CD4-positive, alpha-beta T cell treated with Interleukin-17A for 1 hour (primary cell): ENCODE results near the gene VEPH1.

ENCODE experiments used
- DNase-seq: peaks from one replicate; pipeline ENCODE4 v3.0.0-alpha.2; 2020

The VEPH1 gene

DNA sequence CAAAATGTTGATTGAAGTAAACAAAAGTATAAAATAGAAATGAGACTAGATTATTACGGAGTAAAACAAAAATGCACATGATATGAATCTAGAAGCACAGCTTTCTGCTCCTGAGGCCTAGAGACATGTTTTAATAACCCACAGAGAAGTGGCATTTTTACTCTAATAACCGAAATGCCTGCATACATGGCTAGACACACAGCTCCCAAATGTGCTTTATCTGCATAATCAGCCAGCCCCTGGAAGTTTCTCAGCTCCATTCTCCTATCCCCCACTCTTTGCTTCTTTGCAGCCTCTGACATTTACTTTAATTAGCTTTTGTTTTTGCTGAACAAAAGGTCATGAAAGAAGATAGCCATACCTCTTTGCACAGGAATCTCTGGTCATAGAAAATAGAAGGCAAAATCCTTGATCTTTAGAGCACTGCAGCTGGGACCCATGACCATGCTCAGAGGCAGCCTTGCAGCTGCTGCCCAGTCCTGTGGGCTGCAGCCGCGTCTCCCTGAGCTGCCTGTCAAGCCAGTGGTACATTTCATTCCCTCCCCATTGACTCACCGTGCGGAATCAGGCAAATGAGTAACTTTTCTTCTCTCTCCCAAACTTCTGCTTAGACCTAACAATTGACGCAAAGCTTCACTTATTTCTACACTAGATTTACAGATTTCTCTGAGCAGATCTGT, at the start of gene VEPH1:
VEPH1 (minus strand) TSS at position 501 of the 680 bp plus-strand sequence. CDS start 8,067 bp downstream, outside the sequence.
- DNase-seq = no peak

DNA sequence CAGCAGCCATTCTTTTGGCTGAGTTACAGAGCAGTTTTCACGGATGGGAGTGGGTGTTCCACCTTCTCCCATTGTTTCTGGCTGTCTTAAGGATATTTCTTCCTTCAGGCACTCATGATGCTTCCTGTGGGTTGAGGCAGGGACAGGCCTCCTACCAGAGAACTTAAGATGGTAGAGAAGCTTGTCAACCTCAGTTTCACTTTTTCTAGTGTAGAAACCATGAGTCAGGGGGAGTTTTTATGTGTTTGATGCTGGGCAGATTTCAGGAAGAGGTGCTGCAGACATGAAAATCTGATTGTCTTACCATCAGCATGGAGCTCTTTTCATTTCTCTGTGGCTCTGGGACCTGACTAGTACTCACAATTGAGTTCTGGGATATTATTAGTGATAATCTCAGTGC, 48.7 kb upstream of the VEPH1 start:
- no peak for DNase-seq

DNA sequence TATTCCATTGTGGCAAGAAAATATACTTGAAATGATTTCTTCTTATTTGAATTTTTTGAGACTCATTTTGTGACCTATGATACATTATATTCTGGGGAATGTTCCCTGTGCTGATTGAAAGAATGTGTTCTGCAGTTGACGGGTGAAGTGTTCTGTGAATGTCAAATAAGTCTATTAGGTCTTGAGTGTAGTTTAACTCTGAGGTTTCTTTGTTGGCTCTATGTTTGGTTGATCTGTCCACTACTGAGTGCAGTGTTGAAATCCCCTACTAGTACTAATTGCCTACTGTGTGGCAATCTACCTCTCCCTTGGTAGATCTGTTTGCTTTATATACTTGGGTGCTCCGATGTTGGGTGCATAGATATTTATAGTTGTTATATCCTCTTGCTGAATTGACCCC, 46.3 kb upstream of the VEPH1 start:
- DNase-seq = no peak

DNA sequence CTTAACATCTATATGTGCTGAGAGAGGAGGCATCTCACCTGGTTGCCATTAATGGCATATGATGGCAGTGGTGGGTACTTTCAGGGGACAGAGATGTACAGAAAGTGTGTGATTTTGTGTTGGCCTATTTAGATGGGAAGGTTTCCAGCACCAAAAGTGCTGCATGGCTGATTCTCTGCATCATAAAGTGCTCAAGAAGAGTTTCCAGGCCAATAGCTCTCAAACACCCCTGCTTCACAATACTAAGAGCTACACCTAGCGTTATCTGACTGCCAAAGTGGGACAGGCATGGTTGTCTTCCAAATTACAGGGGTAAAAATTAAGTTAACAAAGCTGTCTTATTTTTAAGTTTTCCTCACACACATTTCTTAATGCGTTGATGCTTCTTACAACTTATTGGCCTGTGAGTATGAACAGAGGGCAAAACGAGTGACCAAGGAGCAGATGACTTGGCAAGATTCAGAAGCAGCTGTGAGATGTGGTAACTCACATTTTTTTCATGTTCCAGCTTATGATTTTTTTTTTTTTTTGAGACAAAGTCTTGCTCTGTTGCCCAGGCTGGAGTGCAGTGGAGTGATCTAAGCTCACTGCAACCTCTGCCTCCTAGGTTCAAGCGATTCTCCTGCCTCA, 41.4 kb upstream of the VEPH1 start:
- no peak for DNase-seq

DNA sequence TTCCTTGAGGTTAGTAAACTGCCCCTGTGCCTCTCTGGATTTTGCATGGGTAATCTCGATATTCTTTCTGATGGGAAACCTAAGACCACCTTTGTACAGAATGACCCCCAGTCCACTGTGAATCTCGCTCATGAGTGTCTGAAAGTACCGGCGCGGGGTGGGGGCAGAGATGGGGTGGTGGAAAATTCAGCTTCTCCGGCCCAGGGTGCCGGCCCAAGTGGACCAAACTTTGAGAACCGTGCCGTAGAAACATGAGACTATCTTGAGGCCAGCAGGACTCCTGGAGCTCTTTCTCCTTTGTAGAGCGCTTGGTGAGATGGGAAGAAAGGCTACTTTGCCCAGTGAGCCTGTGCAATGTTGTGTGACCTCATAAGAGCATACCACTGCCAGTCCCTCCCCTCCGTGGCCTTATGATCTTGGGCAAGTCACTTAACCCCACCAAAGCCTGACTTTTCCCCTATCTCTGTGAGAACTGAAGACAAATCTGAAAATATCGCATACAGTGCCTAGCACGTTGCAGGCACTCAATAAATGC, 40.4 kb upstream of the VEPH1 start:
- no peak for DNase-seq

DNA sequence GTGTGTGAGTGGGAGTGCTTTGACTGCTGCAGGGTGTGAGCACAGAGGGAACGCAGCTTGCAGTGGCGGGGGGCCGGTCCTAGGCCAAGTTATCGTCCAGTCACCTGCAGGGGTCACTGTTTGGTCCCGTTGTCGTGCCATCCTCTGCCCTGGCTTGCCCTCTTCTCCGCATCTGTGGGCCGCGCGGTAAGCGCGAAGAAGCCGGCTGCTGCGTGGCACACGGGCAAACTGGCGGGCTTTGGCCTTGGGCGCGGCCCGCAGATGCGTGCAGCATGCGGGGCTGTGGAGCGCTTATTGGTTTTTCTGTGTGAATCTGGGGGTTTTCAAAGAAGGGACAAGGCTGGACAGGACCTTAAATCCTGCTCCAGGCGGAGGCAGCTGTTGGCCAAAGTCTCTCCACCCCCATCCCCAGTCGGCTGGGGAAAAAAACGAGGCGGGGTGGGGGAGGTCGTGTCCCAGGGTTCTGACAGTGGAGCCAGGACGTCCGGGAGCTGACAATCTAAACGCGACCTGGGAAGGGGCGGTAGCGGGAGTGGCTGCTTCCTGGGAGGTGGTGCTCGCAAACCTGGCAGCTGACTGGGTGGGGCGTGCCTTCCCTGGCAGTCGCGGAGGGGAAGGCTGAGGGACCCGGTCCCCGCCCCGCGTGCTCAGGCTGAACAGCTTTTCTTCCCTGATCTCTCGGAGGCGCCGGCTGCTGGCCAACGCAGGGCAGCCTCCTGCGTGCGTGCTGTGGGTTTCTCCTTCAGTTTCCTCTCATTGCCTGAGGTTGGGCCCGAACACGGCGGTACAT, 39.7 kb upstream of the VEPH1 start:
- no peak for DNase-seq

DNA sequence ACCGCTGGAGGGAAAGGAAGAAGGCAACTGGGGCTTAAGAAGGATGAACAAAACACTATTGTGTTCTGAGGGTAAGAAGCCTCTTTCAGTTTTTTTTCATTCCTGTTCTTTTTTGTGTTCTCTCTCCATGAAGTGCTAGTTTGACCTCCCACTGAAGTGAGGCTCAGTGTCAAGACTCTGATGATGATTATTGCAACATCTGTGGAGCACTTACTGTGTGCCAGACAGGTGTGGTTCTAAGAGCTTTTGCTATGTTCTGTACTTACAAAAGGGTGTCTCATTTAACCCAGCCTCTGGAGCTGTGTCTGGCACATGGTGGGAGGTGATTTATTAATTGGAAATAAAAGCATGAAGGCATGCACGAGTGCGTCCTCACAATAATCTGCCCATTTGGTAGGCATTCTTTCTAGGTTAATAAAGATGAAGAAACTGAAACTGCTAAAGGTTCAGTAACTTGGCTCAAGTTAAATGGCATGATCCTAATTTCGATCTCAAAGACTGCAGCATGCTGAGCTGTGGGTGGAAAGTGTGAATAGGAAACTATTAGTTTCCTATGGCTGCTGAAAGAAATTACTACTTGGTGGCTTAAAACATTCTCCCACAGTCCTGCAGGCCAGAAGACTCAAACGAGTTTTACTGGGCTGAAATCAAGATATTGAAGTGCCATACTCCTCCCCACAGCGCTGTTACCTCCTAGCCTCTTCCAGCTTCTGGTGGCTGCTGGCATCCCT, 38.5 kb upstream of the VEPH1 start:
- DNase-seq = no peak

DNA sequence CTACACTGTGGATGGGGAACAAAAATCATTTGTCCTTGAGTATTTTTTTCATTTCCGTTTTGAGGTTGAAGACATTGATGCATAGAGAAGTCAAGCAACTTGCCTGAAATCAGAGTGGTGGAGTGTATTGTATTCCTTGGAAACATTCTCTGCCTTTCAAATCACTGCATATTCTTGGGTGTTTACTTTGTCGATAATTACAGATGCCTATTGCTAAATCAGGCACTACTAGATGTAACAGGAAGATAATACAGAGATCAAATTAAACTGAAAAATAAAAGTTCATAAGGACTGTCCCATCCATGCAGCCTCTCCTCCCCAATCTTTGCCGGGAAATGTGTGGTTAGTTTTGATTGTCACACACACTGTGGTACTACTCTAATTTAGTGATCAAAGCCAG, 37.4 kb upstream of the VEPH1 start:
- DNase-seq = no peak

DNA sequence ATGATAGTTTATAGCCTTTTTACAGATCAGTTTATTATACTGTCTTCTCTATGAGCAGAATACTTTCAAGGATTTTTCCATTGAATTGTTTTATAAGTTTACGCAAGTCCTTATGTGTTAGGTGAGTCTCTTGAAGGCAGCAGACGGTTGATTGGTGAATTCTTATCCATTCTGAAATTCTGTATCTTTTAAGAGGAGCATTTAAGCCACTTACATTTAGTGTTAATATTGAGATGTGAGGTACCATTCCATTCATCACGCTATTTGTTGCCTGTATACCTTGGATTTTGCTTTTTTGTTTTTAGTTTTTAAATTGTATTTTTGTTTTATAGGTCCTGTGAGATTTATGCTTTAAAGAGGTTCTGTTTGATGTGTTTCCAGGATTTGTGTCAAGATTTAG, 32.5 kb upstream of the VEPH1 start:
- no peak for DNase-seq

DNA sequence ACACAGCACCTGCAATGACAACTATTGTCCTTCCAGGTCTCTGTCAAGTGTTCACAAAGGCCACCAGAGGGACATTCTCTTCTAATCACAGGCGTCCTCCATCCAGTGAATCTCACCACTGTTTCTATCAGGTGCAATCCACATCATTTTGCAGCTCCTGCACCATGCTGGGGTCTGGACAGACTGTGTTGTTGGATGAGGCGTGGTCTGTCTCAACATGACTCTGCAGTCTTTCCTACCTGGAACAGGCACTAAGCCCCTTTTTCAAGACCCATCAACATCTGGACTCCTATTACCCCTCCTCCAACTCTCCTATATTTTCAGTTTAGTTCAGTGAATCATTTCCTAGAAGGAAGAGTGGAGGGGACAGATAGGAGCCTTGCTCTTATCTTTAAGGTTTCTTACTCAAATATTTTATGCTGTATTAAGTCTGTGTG, 31.5 kb upstream of the VEPH1 start:
- no peak for DNase-seq

DNA sequence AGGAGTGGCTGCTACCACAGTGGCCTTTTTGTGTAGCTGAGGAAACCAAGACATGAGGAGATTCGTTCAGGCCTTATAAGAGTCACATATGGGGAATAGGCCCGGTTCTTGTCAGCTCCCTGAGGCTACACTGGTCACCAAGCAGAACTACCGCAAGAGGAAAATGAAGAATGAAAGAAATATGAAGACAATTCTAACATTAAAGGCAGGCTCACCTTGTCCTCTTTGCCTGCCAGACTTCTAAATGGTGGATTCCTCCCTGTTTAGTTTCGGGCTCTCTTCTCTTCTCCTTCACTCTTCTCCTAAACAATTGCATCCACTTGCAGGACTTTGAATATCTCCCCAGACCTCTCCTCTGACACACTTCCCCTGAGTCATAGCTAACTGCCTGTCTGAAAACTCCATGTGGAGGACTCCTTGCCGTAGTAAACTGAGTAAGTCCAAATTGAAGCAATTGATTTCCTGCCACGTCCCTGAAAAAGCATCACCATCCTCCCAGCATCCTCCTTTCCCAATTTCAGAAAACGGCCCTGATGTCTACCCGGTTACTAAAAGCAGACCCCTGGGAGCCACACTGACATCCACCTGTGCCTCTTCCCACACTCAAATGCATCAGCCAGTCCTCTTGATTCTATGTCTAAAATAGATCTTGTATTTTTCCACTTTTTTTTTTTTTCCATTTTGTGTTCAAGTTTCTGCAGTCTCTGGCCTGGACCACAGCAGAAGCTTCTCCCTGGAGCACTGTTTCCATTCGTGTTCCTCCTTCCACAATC, 30.3 kb upstream of the VEPH1 start:
- no peak for DNase-seq

DNA sequence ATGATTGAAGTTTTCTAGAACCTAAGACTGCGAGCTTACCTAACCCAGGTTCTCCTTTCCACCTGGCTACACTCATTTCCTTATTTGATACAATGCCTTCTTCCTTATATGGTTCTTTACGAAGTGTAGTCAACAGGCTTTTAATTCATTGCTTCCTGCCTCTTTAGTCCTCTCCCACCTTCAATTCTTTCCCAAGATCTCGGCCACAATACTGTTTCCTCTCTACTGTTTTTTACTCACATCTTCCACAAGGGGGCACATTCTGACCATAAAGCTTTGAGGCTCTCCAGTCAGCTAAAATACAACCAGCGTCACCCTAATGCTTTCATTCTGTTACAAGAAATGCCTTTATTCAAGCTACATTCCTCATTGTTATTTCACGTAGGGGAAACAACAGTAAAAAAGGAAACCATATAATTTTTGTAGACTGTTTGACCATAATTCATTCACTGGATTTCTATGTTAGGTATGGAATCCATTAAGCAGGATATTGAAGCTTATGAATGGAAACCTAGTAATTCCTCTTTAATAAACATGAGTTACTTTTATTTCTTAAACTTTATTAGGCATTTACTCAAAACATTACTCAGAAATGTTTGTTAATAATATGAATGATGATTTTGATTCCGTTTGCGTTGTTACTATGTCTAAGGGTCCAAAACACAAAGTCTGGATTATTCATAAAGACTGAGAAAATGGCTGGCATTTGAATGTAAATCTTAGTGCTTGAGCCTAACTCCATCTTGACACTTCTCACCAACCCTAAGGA, 29.5 kb upstream of the VEPH1 start:
- DNase-seq = peak; percentile 28

DNA sequence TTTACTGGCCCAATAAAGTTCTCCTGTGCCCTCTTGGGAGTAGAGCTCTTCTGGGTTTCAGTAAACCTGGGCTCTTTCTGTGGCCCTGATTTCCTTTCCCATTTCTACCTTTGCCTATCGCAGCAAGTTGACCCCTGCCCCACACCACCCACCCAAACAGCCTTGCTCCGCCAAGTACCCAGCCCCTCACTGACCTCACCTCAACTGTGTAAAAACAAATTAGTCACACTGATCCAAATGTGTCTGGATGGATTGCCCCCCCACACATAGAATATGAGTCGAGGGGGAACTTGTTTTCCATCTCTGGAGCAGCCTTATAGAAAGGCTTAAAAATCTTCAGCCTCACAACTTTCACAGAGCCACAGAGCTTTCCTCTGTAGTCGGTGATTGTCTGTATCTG, 28.6 kb upstream of the VEPH1 start:
- no peak for DNase-seq

DNA sequence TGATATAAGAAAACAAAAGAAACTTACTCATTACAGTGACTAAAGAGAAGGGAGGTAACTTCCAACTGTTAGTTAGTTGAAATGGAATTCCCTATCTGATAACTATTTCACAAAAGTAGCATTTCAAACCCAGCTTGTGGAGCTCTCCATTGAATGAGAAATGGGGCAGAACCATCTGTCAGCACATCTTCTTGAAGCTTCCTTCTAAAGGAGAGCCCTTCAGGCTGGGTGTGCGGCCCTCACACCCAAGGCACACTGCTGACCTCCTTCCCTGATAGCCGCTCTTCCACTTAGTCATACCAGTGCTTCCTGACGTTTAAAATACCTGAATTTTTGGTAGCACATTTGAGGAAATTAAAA, 28.1 kb upstream of the VEPH1 start:
- DNase-seq = no peak

DNA sequence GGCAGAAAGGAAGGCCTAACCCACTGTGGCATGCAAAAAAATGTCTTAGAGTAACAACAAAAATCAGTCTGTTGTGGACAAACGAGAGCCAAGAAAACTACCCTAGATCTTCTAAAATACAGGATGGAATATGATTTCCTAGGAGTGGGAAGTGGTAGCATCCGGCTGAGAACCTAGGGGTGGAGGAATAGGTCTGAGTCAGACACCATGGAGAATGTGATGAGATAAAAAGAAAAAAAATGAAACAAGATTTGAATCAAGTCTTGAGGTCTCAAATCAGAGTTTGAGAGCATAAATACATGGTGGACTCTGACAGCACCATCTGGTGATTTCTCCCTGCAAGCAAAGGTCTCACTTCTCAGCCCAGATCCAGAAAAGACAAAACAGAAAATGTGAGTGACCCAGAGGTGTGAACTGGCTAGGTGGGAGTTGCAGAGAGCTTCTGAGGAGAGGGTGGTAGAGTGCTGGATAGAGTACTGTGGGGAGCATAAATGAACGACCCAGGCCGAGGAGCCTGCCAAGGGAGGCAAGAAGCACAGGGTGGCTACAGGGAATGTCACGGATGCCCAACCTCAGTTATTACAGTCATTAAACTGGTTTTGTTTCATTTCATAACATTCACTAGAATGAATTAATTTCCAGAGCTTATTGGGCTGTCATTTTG, 27.6 kb upstream of the VEPH1 start:
- DNase-seq = no peak

DNA sequence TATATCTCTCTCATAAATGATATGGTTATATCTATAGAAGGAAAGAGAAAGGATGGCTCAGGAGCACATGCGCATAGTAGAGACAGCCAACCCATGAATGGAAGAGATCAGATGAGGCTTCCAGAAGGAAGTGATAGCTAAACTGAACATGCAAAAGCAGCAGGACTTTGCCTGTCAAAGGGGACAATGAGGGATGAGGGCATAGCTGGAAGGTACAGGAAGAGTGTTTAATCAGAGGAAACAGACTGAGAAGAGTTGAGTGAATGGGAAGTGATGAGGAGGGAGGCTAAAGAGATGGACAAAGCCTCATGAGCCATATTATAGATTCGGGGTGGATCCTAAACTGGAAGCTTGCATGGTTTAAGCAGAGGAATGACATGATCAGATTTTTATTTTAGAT, 26.5 kb upstream of the VEPH1 start:
- DNase-seq = no peak

DNA sequence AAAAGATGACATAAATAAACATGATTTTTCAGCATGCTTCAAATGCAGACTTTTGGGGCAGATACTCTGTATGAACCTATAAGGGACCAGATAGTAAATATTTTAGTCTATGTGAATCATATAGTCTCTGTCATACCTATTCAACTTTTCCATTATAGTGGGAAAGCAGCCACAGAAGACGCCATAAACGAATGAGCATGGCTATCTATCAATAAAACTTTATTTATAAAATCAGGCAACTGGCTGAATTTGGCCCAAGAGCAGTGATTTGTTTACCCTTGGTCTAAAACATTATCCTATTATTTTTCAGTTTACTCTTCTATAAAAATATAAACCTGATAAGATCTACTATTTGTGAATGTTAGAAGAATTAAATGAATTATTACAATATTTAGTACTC, 25.9 kb upstream of the VEPH1 start:
- no peak for DNase-seq

DNA sequence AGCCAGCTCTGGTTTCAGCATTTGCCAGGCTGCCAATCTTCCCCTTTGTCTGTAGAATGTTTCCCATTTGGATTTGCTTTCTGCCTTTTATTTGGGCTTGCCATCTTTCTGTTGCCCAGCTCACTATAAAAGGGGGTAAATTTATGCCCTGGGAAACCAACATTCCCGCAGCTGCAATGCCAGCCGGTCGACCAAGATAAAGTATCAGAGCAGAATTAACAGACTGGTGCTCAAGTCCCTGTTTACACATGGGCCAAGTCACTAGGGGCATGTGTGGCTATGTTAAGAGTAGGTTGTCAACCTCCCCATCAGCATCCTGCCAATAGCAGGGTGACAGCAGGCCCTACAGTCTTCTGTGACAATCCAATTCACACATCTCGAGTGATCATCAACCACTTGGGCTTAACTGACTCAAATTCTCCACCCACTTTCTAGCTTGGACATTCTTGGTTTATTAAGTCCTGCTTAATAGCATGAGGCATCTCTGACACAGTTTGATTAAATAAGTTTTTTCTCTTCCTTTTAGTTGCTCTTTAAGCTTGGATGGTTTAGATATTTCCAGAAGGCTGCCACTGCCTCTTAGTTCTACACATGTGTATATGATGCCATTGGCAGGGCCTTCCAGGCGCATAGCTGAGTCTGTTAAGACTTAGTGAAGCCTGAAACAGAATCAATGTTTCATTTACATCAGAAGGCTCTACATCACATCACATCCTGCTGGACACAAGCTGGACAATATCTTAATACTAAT, 24.1 kb upstream of the VEPH1 start:
- DNase-seq = no peak

DNA sequence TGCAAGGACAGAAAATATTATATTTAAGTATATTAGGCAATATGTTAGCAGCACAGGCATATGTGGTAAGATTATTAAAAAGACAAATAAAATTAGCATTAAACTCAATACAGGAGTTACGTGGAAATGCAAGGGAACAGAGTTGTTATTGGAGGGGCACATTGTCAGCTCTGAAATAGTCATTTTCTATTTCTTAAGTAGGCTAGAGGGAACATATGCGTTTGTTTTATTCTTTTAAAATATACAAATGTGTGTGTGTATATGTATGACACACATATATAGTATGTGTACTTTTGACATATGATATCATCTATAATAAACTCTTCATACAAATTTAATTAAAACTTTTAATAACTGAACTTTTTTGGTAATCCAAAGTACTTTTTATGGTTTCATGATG, 22.8 kb upstream of the VEPH1 start:
- no peak for DNase-seq

DNA sequence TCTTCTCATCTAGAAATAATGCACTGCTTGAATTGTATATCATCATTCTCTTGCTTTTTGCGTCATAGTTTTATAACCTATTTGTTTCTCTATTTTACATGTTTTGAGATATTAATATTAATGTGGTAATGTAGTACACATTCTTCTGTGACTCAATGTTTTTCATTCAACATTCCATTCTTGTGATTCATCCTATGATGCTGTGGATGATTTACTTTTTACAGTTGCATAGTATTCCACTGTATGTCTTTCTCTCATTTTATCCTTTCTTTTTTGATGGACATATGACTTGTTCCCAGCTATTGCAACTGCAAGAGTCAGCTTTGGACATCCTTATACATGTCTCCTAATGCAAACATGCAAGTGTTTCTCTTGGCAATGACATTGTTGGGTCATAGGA, 20.6 kb upstream of the VEPH1 start:
- no peak for DNase-seq
